ENCODE measurements around the gene LGR6. TPM values are rescaled to one million over a fixed set of nuclear protein-coding genes. Genes with fewer than 3 reads are reported as not detected.

Gene LGR6
- total and polyA plus RNA-seq, 2 of the 4 experiments (the other 2 are of a cell fraction), result not detected

DNA sequence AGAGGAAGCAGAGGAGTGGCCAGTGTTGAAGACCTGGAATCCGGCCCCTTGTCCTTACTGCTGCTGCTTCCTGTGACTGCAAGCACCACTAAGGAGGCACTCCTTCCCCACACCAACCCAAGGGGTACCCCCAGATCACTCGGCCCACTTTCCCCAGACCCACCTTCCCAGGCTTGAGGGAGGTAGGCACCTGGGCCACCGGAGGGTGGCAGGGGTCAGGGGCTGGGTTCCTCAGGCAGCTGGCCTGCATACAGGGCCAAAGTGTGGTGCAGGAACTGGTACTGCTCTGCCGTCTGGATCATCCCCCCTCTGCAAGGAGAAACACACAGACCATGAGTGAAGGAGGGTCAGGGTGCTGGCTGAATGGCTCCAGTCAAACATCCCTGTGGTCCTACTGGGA, 45.2 kb upstream of the LGR6 start:
- Histone ChIP-seq H2AFZ (replicated peaks; ENCODE audit: low read length, poor library complexity) (no peak overlapping the region), H2BK15ac (ENCODE audit: low read depth, low read length) (no peak overlapping the region), H3K27me3 (ENCODE audit: control insufficient read depth, insufficient read depth, low read length) (peaks cover 11% of the 10 kb centered on the region), H3K9me1 (ENCODE audit: insufficient read depth, low read length) (no peaks in the 10 kb centered on the region), H3K4me1 (ENCODE audit: control insufficient read depth, insufficient read depth, low read length) (peaks cover 1% of the 10 kb centered on the region; the same call in 1 of the 2 replicates), H3K4me3 (ENCODE audit: insufficient read depth, low read depth, low read length) (no peak overlapping the region), H2BK120ac (ENCODE audit: low read depth, low read length) (no peak overlapping the region), H3K4ac (ENCODE audit: low read depth, low read length) (no peak overlapping the region), H3K23ac (ENCODE audit: low read depth, low read length) (no peak overlapping the region), H3K9me3 (ENCODE audit: control insufficient read depth, insufficient read depth, low read length) (no peaks in the 10 kb centered on the region), H4K8ac (ENCODE audit: low read depth in 2 of 2, low read length in 2 of 2) (no peak overlapping the region), H3K27ac (ENCODE audit: insufficient read depth, low read length) (no peak overlapping the region), H3K9ac (ENCODE audit: low read depth, low read length) (no peak overlapping the region), H3K36me3 (ENCODE audit: control insufficient read depth, insufficient read depth, low read length) (no peaks in the 10 kb centered on the region), H3K79me1 (ENCODE audit: low read depth in 1 of 2, low read length in 2 of 2) (peaks cover 3 to 14% of the 10 kb centered on the region in 2 experiments; a peak in 3 of 4 replicates), H2BK20ac (ENCODE audit: low read depth, low read length) (no peak overlapping the region), H2AK5ac (ENCODE audit: low read depth, low read length) (no peak overlapping the region), H4K5ac (ENCODE audit: low read depth, low read length) (no peak overlapping the region), H3K56ac (ENCODE audit: extremely low read depth, insufficient read depth, low read length) (no peak overlapping the region), H4K91ac (ENCODE audit: insufficient read depth, low read depth, low read length) (no peak overlapping the region), H2AK9ac (replicated peaks; ENCODE audit: low read depth, low read length, poor library complexity) (no peak overlapping the region), H3K14ac (replicated peaks; ENCODE audit: low read depth, low read length) (no peak overlapping the region), H3K4me2 (ENCODE audit: low read depth, low read length) (no peak overlapping the region), H3K18ac (ENCODE audit: low read depth, low read length) (no peak overlapping the region), H4K20me1 (ENCODE audit: insufficient read depth, low read length) (peaks cover 7% of the 10 kb centered on the region), H2BK5ac (ENCODE audit: low read depth, low read length, poor library complexity, severe bottlenecking) (no peak overlapping the region)
- ATAC-seq (ENCODE audit: low read depth) (no peak), DNase-seq (no peak)
- in situ Hi-C loops (cut with MboI; ENCODE audit: low sequenced_read_pairs) (loop anchor here (25.0 kb wide), 1 partner anchor 611 kb away; the partner anchor contains the start of gene NAV1), dilution Hi-C loops (cut with HindIII; ENCODE audit: low sequenced_read_pairs, unreplicated experiment) (no loop called here), intact Hi-C loops (cut with micrococcal nuclease) (no loop called here)
- TF ChIP-seq, protein P1, sequence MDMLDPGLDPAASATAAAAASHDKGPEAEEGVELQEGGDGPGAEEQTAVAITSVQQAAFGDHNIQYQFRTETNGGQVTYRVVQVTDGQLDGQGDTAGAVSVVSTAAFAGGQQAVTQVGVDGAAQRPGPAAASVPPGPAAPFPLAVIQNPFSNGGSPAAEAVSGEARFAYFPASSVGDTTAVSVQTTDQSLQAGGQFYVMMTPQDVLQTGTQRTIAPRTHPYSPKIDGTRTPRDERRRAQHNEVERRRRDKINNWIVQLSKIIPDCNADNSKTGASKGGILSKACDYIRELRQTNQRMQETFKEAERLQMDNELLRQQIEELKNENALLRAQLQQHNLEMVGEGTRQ (IDR thresholded peaks at IDR 0.05; ENCODE audit: low read depth, low read length), result no peak
- TF ChIP-seq, protein P2, sequence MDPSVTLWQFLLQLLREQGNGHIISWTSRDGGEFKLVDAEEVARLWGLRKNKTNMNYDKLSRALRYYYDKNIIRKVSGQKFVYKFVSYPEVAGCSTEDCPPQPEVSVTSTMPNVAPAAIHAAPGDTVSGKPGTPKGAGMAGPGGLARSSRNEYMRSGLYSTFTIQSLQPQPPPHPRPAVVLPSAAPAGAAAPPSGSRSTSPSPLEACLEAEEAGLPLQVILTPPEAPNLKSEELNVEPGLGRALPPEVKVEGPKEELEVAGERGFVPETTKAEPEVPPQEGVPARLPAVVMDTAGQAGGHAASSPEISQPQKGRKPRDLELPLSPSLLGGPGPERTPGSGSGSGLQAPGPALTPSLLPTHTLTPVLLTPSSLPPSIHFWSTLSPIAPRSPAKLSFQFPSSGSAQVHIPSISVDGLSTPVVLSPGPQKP (IDR thresholded peaks at IDR 0.05; ENCODE audit: borderline replicate concordance, low read depth, low read length), result no peak
- no peak for TF ChIP-seq RFX5 (IDR thresholded peaks at IDR 0.05; ENCODE audit: low read depth, low read length)
- TF ChIP-seq BHLHE40 (IDR thresholded peaks at IDR 0.05; ENCODE audit: low read depth, low read length), result no peak
- TF ChIP-seq FOS (IDR thresholded peaks at IDR 0.05; ENCODE audit: low read depth, low read length), result no peak
- TF ChIP-seq, protein P3, sequence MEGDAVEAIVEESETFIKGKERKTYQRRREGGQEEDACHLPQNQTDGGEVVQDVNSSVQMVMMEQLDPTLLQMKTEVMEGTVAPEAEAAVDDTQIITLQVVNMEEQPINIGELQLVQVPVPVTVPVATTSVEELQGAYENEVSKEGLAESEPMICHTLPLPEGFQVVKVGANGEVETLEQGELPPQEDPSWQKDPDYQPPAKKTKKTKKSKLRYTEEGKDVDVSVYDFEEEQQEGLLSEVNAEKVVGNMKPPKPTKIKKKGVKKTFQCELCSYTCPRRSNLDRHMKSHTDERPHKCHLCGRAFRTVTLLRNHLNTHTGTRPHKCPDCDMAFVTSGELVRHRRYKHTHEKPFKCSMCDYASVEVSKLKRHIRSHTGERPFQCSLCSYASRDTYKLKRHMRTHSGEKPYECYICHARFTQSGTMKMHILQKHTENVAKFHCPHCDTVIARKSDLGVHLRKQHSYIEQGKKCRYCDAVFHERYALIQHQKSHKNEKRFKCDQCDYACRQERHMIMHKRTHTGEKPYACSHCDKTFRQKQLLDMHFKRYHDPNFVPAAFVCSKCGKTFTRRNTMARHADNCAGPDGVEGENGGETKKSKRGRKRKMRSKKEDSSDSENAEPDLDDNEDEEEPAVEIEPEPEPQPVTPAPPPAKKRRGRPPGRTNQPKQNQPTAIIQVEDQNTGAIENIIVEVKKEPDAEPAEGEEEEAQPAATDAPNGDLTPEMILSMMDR (conservative IDR thresholded peaks at IDR 0.05; ENCODE audit: low read depth, low read length), result no peak
- TF ChIP-seq POLR2A (IDR thresholded peaks at IDR 0.05; ENCODE audit: low read depth, low read length), result no peak
- no peak for TF ChIP-seq RCOR1 (IDR thresholded peaks at IDR 0.05; ENCODE audit: insufficient replicate concordance, low read length)
- no peak for TF ChIP-seq SMC3 (IDR thresholded peaks at IDR 0.05; ENCODE audit: low read depth, low read length)
- no peak for TF ChIP-seq RAD21 (IDR thresholded peaks at IDR 0.05; ENCODE audit: low read length)
- TF ChIP-seq MAFK (IDR thresholded peaks at IDR 0.05; ENCODE audit: low read depth, low read length), result no peak
- no peak for TF ChIP-seq CHD1 (IDR thresholded peaks at IDR 0.05; ENCODE audit: low read depth, low read length)
- TF ChIP-seq NFE2L2 (IDR thresholded peaks at IDR 0.05; ENCODE audit: low read depth, low read length), result no peak
- no peak for TF ChIP-seq CEBPB (IDR thresholded peaks at IDR 0.05; ENCODE audit: low read depth, low read length)
- TF ChIP-seq MXI1 (IDR thresholded peaks at IDR 0.05; ENCODE audit: borderline replicate concordance, low read depth, low read length), result no peak
- no peak for TF ChIP-seq MAZ (IDR thresholded peaks at IDR 0.05; ENCODE audit: borderline replicate concordance, low read depth, low read length)
- no CpG with 5 or more reads among the region's 4 CpGs for WGBS, 2 experiments (ENCODE audit: extremely low coverage in 2 of 2, insufficient read length in 1 of 2)
- POLR2A ChIA-PET (ENCODE audit: unreplicated experiment), result no interaction called here
- no TSS peak for BruUV-seq (replicated peaks)
- CTCF ChIA-PET, result no interaction called here
